Stimulated activated memory B cell treated with anti-CD40 and anti-IgM and Interleukin-4, amounts not matched to agents 10 μg/mL and 1 μg/mL and 100 μg/mL, for 72 hours (primary cell): ENCODE data around the gene VASH1.

Source experiments
- ATAC-seq: fragments of 150-1000 bp; cut with Tn5 transposase; 2 replicates; pipeline ENCODE4 v1.10.0; 2021
- H3K27ac Mint-ChIP-seq: one replicate; pipeline ENCODE4 v1.8.0; 2022; ENCODE audit warnings: mild to moderate bottlenecking, mixed read lengths
- H3K27me3 Mint-ChIP-seq: one replicate; pipeline ENCODE4 v1.8.0; 2022; ENCODE audit warnings: mixed read lengths
- H3K36me3 Mint-ChIP-seq: one replicate; pipeline ENCODE4 v1.8.0; 2022; ENCODE audit warnings: mixed read lengths
- H3K4me1 Mint-ChIP-seq: one replicate; pipeline ENCODE4 v1.8.0; 2022; ENCODE audit warnings: mixed read lengths
- H3K4me3 Mint-ChIP-seq: one replicate; pipeline ENCODE4 v1.8.0; 2022; ENCODE audit warnings: mild to moderate bottlenecking, moderate library complexity, mixed read lengths
- H3K9me3 Mint-ChIP-seq: one replicate; pipeline ENCODE4 v1.8.0; 2022; ENCODE audit warnings: mixed read lengths

VASH1 gene

GRCh38 chr14:76814726-76815645, 53.7 kb downstream of the VASH1 start:
- Mint-ChIP-seq H3K27me3 (peaks cover 3% of the 10 kb centered on the region), H3K36me3 (no peaks in the 10 kb centered on the region), H3K9me3 (no peaks in the 10 kb centered on the region), H3K4me3 (no peak overlapping the region), H3K27ac (no peak overlapping the region), H3K4me1 (peaks cover 29% of the 10 kb centered on the region)
- ATAC-seq: no peak

DNA sequence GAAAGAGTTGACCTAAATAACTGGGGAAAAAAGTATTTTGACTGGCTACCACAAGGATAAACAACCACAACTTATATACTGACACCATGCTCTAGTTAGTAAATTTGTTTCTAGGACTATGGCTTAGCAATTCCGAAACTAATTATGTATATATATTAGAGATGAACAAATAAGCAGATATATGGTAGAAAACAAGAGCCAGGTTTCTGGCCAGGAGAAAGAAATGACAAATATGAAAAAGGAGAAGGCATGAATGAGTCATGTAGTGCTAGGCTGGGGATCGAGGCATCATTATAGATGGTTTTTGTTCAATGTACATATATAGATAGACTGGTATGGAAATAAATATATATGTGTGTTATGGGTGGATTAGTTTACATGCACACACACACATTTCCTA, 59.4 kb downstream of the VASH1 start:
- no peak for ATAC-seq

GRCh38 chr14:76826122-76826521, 64.9 kb downstream of the VASH1 start, which contains the start of gene LRRC74A:
LRRC74A (plus strand) TSS chr14:76826408; CDS start chr14:76826698, 290 bp downstream.
- no peak for ATAC-seq

More for the DNA sequence above, 59.4 kb downstream of the VASH1 start:
- Mint-ChIP-seq H3K4me1 (no peaks in the 10 kb centered on the region), H3K27ac (no peak overlapping the region), H3K4me3 (no peak overlapping the region), H3K36me3 (no peaks in the 10 kb centered on the region), H3K9me3 (no peaks in the 10 kb centered on the region), H3K27me3 (peaks cover 25% of the 10 kb centered on the region)

GRCh38 chr14:76827696-76828296, 66.5 kb downstream of the VASH1 start:
- no peaks in the 10 kb centered on the region for H3K36me3 Mint-ChIP-seq
- no peaks in the 10 kb centered on the region for H3K4me1 Mint-ChIP-seq
- H3K4me3 Mint-ChIP-seq: no peak overlapping the region
- no peaks in the 10 kb centered on the region for H3K9me3 Mint-ChIP-seq
- H3K27ac Mint-ChIP-seq: no peak overlapping the region
- peaks cover 23% of the 10 kb centered on the region for H3K27me3 Mint-ChIP-seq
- ATAC-seq: no peak

More at GRCh38 chr14:76826122-76826521, 64.9 kb downstream of the VASH1 start, which contains the start of gene LRRC74A:
- H3K27me3 Mint-ChIP-seq: peaks cover 23% of the 10 kb centered on the region
- no peaks in the 10 kb centered on the region for H3K36me3 Mint-ChIP-seq
- H3K4me1 Mint-ChIP-seq: no peaks in the 10 kb centered on the region
- no peaks in the 10 kb centered on the region for H3K9me3 Mint-ChIP-seq
- no peak within 1 kb of the TSS for H3K27ac Mint-ChIP-seq
- no peak within 1 kb of the TSS for H3K4me3 Mint-ChIP-seq

- Mint-ChIP-seq H3K27ac (no peak overlapping the region), H3K4me1 (no peaks in the 10 kb centered on the region)
- ATAC-seq: no peak
These were observed 67.2 kb downstream of the VASH1 start for GRCh38 chr14:76828339-76829012.

DNA sequence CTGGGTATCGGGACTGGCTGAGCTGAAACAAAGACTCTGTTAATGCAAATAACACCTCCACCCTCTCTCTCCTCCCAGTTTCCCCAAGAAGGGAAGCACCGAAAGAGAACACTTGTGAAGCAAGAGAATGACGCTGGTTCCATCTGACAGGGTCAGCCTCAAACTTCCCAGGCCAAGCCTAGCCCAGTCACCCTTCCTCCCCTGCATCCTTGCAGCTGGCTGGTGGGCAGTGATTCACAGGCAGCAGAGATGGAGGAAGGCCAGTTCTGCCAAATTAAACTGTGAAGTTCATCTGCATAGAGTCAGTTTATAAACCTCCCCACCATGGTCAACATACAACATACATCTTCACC, 67.7 kb downstream of the VASH1 start:
- Mint-ChIP-seq H3K4me3 (no peak overlapping the region), H3K9me3 (no peaks in the 10 kb centered on the region), H3K4me1 (no peaks in the 10 kb centered on the region), H3K27ac (no peak overlapping the region), H3K36me3 (no peaks in the 10 kb centered on the region), H3K27me3 (peaks cover 24% of the 10 kb centered on the region)
- no peak for ATAC-seq

More at GRCh38 chr14:76828339-76829012, 67.2 kb downstream of the VASH1 start:
- no peaks in the 10 kb centered on the region for H3K9me3 Mint-ChIP-seq
- H3K27me3 Mint-ChIP-seq: peaks cover 23% of the 10 kb centered on the region
- no peaks in the 10 kb centered on the region for H3K36me3 Mint-ChIP-seq
- no peak overlapping the region for H3K4me3 Mint-ChIP-seq

- no peak for ATAC-seq
- Mint-ChIP-seq H3K27ac (no peak overlapping the region), H3K4me1 (no peaks in the 10 kb centered on the region), H3K36me3 (no peaks in the 10 kb centered on the region), H3K9me3 (no peaks in the 10 kb centered on the region), H3K4me3 (no peak overlapping the region), H3K27me3 (peaks cover 26% of the 10 kb centered on the region)
These were observed 68.6 kb downstream of the VASH1 start for GRCh38 chr14:76829650-76830421.

- no peaks in the 10 kb centered on the region for H3K9me3 Mint-ChIP-seq
- H3K27ac Mint-ChIP-seq: no peak overlapping the region
- H3K4me3 Mint-ChIP-seq: no peak overlapping the region
- peaks cover 19% of the 10 kb centered on the region for H3K27me3 Mint-ChIP-seq
- ATAC-seq: no peak
- H3K36me3 Mint-ChIP-seq: no peaks in the 10 kb centered on the region
- H3K4me1 Mint-ChIP-seq: no peaks in the 10 kb centered on the region
These were observed 69.3 kb downstream of the VASH1 start for GRCh38 chr14:76830556-76830955.

DNA sequence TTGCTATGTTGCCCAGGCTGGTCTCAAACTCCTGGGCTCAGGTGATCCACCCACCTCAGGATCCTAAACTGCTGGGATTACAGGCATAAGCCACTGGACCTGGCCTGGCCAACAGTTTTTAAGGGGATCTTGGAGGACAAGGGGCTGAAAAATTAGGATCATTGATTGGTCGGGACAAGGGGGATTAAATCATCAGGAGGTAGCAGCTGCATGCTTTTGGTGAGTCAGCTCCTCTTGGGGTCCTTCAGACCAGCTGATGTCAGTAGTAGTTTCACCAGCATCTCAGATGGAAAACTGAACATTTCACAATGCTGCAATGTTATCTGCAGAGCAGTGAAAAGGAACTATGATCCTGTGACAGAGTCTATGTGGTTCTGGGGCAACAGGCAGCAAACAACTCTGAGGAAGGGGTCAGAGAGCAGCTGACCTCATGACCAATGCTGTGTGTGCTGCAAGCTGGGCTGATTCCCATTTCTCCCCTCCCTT, 71.3 kb downstream of the VASH1 start:
- peaks cover 24% of the 10 kb centered on the region for H3K27me3 Mint-ChIP-seq
- no peak for ATAC-seq
- H3K9me3 Mint-ChIP-seq: no peaks in the 10 kb centered on the region
- no peaks in the 10 kb centered on the region for H3K4me1 Mint-ChIP-seq
- H3K36me3 Mint-ChIP-seq: no peaks in the 10 kb centered on the region
- H3K27ac Mint-ChIP-seq: no peak overlapping the region
- no peak overlapping the region for H3K4me3 Mint-ChIP-seq
